Mesenchymal stem cell (in vitro differentiated cells and primary cell): ENCODE data around the gene INO80C.
"Not testable (repeated sequence)": the region's sequence is repeated elsewhere in the genome, so short reads cannot be mapped to it uniquely, and the experiment has no call there.

Experiments used
- DNase-seq: peaks from one replicate; pipeline ENCODE4 v3.0.0-alpha.2; 2013
- H2AFZ ChIP-seq: one replicate; pipeline ENCODE4 v1.6.1; 2013; ENCODE audit warnings: low read depth, mild to moderate bottlenecking, control low read depth, inconsistent platforms, low read length, moderate library complexity
- H2AK5ac ChIP-seq: 2 replicates; pipeline ENCODE4 v1.6.1; 2013; ENCODE audit warnings: low read length, moderate library complexity, mild to moderate bottlenecking, inconsistent platforms; ENCODE audit not compliant: severe bottlenecking
- H2BK120ac ChIP-seq: one replicate; pipeline ENCODE4 v1.6.1; 2013; ENCODE audit warnings: low read depth, mild to moderate bottlenecking, inconsistent platforms, low read length, moderate library complexity
- H2BK12ac ChIP-seq, 2 experiments: one replicate each; pipeline ENCODE4 v1.6.1; 2013; ENCODE audit warnings: inconsistent platforms in 2 of 2, low read length in 2 of 2, mild to moderate bottlenecking in 2 of 2, moderate library complexity in 2 of 2, control low read depth in 1 of 2
- H2BK15ac ChIP-seq: one replicate; pipeline ENCODE4 v1.6.1; 2013; ENCODE audit warnings: mild to moderate bottlenecking, low read depth, inconsistent platforms; ENCODE audit not compliant: poor library complexity, severe bottlenecking
- H2BK5ac ChIP-seq: 2 replicates; pipeline ENCODE4 v1.6.1; 2013; ENCODE audit warnings: low read depth, mild to moderate bottlenecking, low read length, control low read depth, inconsistent platforms; ENCODE audit not compliant: poor library complexity, severe bottlenecking
- H3K14ac ChIP-seq, 2 experiments: one replicate each; pipeline ENCODE4 v1.6.1; 2013; ENCODE audit warnings: inconsistent platforms in 2 of 2, low read length in 2 of 2, control low read depth in 1 of 2, mild to moderate bottlenecking in 1 of 2, moderate library complexity in 1 of 2
- H3K18ac ChIP-seq, 2 experiments: one replicate each; pipeline ENCODE4 v1.6.1; 2013; ENCODE audit warnings: inconsistent platforms in 2 of 2, low read length in 2 of 2, control low read depth in 1 of 2, low read depth in 1 of 2, mild to moderate bottlenecking in 1 of 2
- H3K23ac ChIP-seq, 2 experiments: one replicate each; pipeline ENCODE4 v1.6.1; 2013; ENCODE audit warnings: inconsistent platforms in 2 of 2, low read length in 2 of 2, mild to moderate bottlenecking in 2 of 2, moderate library complexity in 2 of 2, control low read depth in 1 of 2
- H3K27ac ChIP-seq: 2 replicates; pipeline ENCODE4 v1.5.1; 2013; ENCODE audit warnings: mild to moderate bottlenecking, moderate library complexity, low read length, control low read depth, inconsistent platforms; ENCODE audit not compliant: poor library complexity, severe bottlenecking
- H3K27me3 ChIP-seq, 2 experiments: 2 replicates each; pipeline versions ENCODE4 v1.6.1 to v1.7.0; 2013; ENCODE audit warnings: low read length in 2 of 2, mild to moderate bottlenecking in 2 of 2, moderate library complexity in 2 of 2, control low read depth in 1 of 2, inconsistent platforms in 1 of 2; ENCODE audit not compliant: control insufficient read depth in 1 of 2, insufficient read depth in 1 of 2
- H3K36me3 ChIP-seq, 2 experiments: 2 replicates each; pipeline versions ENCODE4 v1.6.1 to v1.7.0; 2013; ENCODE audit warnings: low read length in 2 of 2, control low read depth in 1 of 2, inconsistent platforms in 1 of 2, low read depth in 1 of 2, mild to moderate bottlenecking in 1 of 2; ENCODE audit not compliant: insufficient read depth in 2 of 2, control insufficient read depth in 1 of 2
- H3K4ac ChIP-seq, 2 experiments: one replicate each; pipeline ENCODE4 v1.6.1; 2013; ENCODE audit warnings: inconsistent platforms in 2 of 2, low read length in 2 of 2, mild to moderate bottlenecking in 2 of 2, moderate library complexity in 2 of 2, control low read depth in 1 of 2, low read depth in 1 of 2
- H3K4me1 ChIP-seq: 2 replicates; pipeline ENCODE4 v1.6.1; 2013; ENCODE audit warnings: low read depth, low read length, control low read depth; ENCODE audit not compliant: control insufficient read depth, insufficient read depth
- H3K4me2 ChIP-seq: 2 replicates; pipeline ENCODE4 v1.6.1; 2013; ENCODE audit warnings: low read length, mild to moderate bottlenecking, inconsistent platforms; ENCODE audit not compliant: poor library complexity, severe bottlenecking
- H3K4me3 ChIP-seq, 2 experiments: 2 replicates each; pipeline versions ENCODE4 v1.5.1 to v1.7.0; 2013; ENCODE audit warnings: low read length in 2 of 2, mild to moderate bottlenecking in 2 of 2, control low read depth in 1 of 2, low read depth in 1 of 2; ENCODE audit not compliant: insufficient read depth in 1 of 2
- H3K79me1 ChIP-seq: replicated peaks from 2 replicates; pipeline ENCODE4 v1.6.1; 2013; ENCODE audit warnings: mild to moderate bottlenecking, control low read depth, low read length, inconsistent platforms; ENCODE audit not compliant: poor library complexity, severe bottlenecking
- H3K9ac ChIP-seq: 2 replicates; pipeline ENCODE4 v1.7.0; 2013; ENCODE audit warnings: mild to moderate bottlenecking, low read length, moderate library complexity
- H3K9me3 ChIP-seq: 2 replicates; pipeline ENCODE4 v1.7.0; 2013; ENCODE audit warnings: mild to moderate bottlenecking, low read length; ENCODE audit not compliant: control insufficient read depth
- H4K8ac ChIP-seq: one replicate; pipeline ENCODE4 v1.6.1; 2013; ENCODE audit warnings: inconsistent platforms, mild to moderate bottlenecking, low read length, moderate library complexity
- H4K91ac ChIP-seq: one replicate; pipeline ENCODE4 v1.6.1; 2013; ENCODE audit warnings: mild to moderate bottlenecking, low read length, inconsistent platforms
- WGBS: methylation state at CpG from one replicate; pipeline ENCODE4 v1.1.7; 2013; ENCODE audit warnings: mixed read lengths; 5-methylcytosine and 5-hydroxymethylcytosine counted together

Gene INO80C

GRCh38 chr18:35490894-35491699 lies 6.7 kb downstream of the INO80C start:
- H3K4me1 ChIP-seq: peaks cover 19% of the 10 kb centered on the region
- 58% methylated on average over 8 of the region's 10 CpGs for WGBS
- no peak overlapping the region for H2BK120ac ChIP-seq
- H3K79me1 ChIP-seq: peaks cover 35% of the 10 kb centered on the region
- H3K9ac ChIP-seq: no peak overlapping the region
- peak overlapping the region; percentile 56 for H4K8ac ChIP-seq
- no peak for DNase-seq
- H3K4ac ChIP-seq: no peak overlapping the region
- no peaks in the 10 kb centered on the region for H3K27me3 ChIP-seq
- peak overlapping the region; percentile 44 for H2AK5ac ChIP-seq
- H3K27ac ChIP-seq: peak overlapping the region; percentile 39
- peak overlapping the region in 1 of 2 experiments; percentile 34 for H3K18ac ChIP-seq
- peak overlapping the region in 1 of 2 experiments; percentile 63 for H2BK12ac ChIP-seq
- H3K4me2 ChIP-seq: peak overlapping the region; percentile 3
- H3K9me3 ChIP-seq: no peaks in the 10 kb centered on the region
- H2BK5ac ChIP-seq: no peak overlapping the region
- H3K36me3 ChIP-seq: peaks cover 0 to 3% of the 10 kb centered on the region in 2 experiments
- no peak overlapping the region for H3K23ac ChIP-seq
- H4K91ac ChIP-seq: peak overlapping the region; percentile 13
- H3K14ac ChIP-seq: peak overlapping the region in 1 of 2 experiments; percentile 28
- H2AFZ ChIP-seq: peak overlapping the region; percentile 14
- no peak overlapping the region for H3K4me3 ChIP-seq
- no peak overlapping the region for H2BK15ac ChIP-seq

DNA sequence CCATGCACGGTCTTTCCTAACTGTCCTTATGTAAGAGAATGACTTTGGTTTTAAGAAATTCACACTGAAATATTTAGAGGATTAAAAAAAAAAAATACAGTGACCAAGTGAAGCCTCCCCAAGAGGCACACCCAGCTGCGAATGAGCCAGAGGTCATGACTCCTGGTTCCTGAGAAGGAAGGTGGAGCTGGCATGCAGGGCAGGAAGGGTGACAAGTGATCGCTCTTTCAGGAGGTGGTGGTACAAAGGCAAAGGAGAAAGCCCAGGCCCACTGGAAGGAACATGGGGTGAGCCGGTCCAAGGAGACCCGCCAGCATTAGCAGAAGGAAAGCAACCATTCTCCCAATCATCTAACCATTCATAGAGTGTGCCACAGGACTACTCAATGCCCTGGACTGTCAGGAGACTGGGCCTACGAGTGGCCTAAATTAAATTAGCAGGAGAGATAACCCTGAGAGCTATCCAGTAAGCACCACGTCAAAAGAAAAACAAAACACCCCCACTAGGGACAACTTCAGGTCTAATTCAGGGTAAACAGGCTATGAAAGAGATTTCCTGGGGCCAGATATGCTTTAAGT lies 7.8 kb downstream of the INO80C start:
- H2BK15ac ChIP-seq: no peak overlapping the region
- H3K14ac ChIP-seq: peak overlapping the region in 1 of 2 experiments; percentile 41
- H3K36me3 ChIP-seq: peaks cover 0 to 3% of the 10 kb centered on the region in 2 experiments
- H2AK5ac ChIP-seq: peak overlapping the region; percentile 79
- H3K4me3 ChIP-seq: no peak overlapping the region
- H4K8ac ChIP-seq: peak overlapping the region; percentile 75
- H2BK5ac ChIP-seq: no peak overlapping the region
- no peaks in the 10 kb centered on the region for H3K9me3 ChIP-seq
- H3K4ac ChIP-seq: no peak overlapping the region
- no peaks in the 10 kb centered on the region for H3K27me3 ChIP-seq
- peaks cover 34% of the 10 kb centered on the region for H3K79me1 ChIP-seq
- no peak overlapping the region for H2BK12ac ChIP-seq
- peaks cover 19% of the 10 kb centered on the region for H3K4me1 ChIP-seq
- no peak overlapping the region for H4K91ac ChIP-seq
- peak overlapping the region in 1 of 2 experiments; percentile 48 for H3K18ac ChIP-seq
- 84% methylated on average over 5 of the region's 7 CpGs for WGBS
- no peak overlapping the region for H2BK120ac ChIP-seq
- no peak overlapping the region for H2AFZ ChIP-seq
- H3K27ac ChIP-seq: no peak overlapping the region
- H3K4me2 ChIP-seq: no peak overlapping the region
- no peak overlapping the region for H3K23ac ChIP-seq
- no peak overlapping the region for H3K9ac ChIP-seq
- no peak for DNase-seq

- H3K27me3 ChIP-seq, H3K4ac ChIP-seq, H2BK120ac ChIP-seq, H4K8ac ChIP-seq, H2AFZ ChIP-seq, H3K27ac ChIP-seq, H3K4me3 ChIP-seq, H3K23ac ChIP-seq, H3K9ac ChIP-seq, H3K4me2 ChIP-seq, H3K18ac ChIP-seq, H2BK5ac ChIP-seq, H2BK15ac ChIP-seq, H3K14ac ChIP-seq, DNase-seq, H3K9me3 ChIP-seq, H4K91ac ChIP-seq, H2BK12ac ChIP-seq, H2AK5ac ChIP-seq, H3K36me3 ChIP-seq: not testable (repeated sequence)
- Histone ChIP-seq H3K79me1 (peaks cover 28% of the 10 kb centered on the region), H3K4me1 (peaks cover 18% of the 10 kb centered on the region)
- 93% methylated on average over 3 of the region's 3 CpGs for WGBS
Measured at GRCh38 chr18:35489281-35489680, 8.5 kb downstream of the INO80C start.

- not testable (repeated sequence) for H2AFZ ChIP-seq, H3K18ac ChIP-seq, H3K27ac ChIP-seq, H3K9ac ChIP-seq, H3K4me2 ChIP-seq, H3K36me3 ChIP-seq, H2BK5ac ChIP-seq, H2BK15ac ChIP-seq, H3K9me3 ChIP-seq, H3K27me3 ChIP-seq, H4K8ac ChIP-seq, H3K14ac ChIP-seq, H3K23ac ChIP-seq, H3K4ac ChIP-seq, H2AK5ac ChIP-seq, H4K91ac ChIP-seq, DNase-seq, H3K4me3 ChIP-seq, H2BK12ac ChIP-seq, H2BK120ac ChIP-seq
- WGBS: 91% methylated on average over 2 of the region's 2 CpGs
- Histone ChIP-seq H3K4me1 (peaks cover 17% of the 10 kb centered on the region), H3K79me1 (peaks cover 27% of the 10 kb centered on the region)
Measured at GRCh38 chr18:35488396-35488795, 9.4 kb downstream of the INO80C start.
